Measurements from ENCODE around the gene ARID4A.
"Not testable (repeated sequence)": the region's sequence is repeated elsewhere in the genome, so short reads cannot be mapped to it uniquely, and the experiment has no call there.

Gene ARID4A

DNA sequence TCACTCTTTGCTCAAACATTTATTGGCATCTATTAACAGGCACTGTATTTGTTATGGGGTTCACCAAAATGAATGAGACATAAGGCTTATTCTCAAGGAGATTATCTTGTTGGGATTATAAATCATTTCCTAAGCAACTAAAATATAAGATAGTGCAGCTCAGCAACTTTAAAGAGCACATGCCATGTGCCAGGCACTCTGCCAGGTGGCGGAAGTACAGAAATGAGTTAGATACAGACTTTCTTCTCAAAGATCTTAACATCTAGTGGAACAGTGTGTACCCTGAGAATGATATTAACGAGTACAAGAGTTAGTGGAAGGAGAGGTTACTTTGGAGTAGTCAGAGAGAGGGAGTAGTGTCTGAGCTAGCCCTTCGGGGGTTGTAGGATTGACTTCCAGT is 68.9 kb downstream of the ARID4A start:
- DNase-seq: no peak

GRCh38 chr14:58368956-58369355 is 70.6 kb downstream of the ARID4A start:
- DNase-seq: no peak

DNA sequence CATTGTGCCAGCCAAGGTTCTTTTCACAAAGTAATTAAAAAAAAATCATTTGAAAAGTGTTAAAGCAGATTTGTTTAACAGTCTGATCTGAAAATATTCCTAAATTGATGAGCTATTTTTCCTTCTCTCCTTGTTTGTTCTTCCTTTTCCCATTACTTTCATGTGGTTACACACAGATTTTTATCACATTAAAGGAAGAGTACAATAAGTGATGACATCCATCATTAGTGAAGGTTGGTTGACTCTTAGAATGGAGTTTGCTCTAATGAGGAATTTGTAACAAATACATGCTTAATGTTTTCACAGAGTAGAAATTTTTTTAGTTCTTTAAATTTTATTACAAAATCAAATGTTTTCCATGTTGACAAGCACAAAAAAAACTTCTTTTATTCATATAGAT is 78.4 kb downstream of the ARID4A start:
- no peak for DNase-seq

DNA sequence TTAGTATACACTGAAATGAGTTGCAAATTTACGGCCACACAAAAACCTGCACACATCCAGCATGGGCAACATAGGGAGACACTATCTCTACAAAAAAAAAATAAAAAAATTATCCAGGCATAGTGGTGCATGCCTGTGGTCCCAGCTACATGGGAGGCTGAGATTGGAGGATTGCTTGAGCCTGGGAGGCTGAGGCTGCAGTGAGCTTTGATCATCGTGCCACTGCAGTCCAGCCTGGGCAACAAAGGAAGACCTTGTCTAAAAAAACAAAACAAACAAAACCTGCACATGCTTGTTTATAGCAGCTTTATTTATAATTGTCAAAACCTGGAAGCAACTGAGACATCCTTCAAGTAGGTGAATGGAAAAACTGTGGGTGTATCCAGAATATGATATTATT is 92.5 kb downstream of the ARID4A start:
- no peak for DNase-seq

DNA sequence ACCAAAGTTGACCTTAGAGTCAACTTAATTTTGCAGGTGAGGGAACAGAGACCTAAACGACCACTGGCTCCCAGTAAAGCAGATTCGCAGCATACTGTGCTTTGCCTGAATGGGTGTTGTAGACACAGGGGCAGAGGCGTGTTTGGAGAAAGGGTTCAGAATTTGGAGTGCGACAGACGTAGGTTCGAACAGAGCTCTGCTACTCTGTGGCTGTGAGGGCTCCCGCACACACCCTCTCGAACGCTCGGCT is 97.1 kb downstream of the ARID4A start:
- no peak for DNase-seq

GRCh38 chr14:58395812-58396788 is 97.7 kb downstream of the ARID4A start, which contains the start of gene TOMM20L:
Gene TOMM20L (plus strand): TSS chr14:58395930. CDS start chr14:58395958, 28 bp downstream.
- DNase-seq: no peak

DNA sequence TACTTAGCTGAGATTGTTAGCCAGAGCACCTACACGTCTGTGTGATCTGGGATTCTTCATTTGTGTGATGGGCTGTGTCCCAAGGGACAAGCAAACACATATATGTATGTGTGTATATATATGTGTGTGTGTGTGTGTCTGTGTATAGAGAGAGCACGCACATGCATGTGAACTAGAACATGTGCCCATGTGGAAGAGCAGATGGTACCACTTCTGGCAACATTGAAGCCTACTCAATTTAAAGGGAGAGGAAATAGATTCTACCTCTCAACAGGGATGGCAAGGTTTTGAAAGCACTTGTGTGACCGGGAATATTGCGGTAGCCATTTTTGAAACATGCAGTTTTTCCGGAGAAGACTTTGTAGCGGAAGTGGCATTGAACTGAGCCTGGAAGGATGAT is 98.8 kb downstream of the ARID4A start:
- DNase-seq: no peak

DNA sequence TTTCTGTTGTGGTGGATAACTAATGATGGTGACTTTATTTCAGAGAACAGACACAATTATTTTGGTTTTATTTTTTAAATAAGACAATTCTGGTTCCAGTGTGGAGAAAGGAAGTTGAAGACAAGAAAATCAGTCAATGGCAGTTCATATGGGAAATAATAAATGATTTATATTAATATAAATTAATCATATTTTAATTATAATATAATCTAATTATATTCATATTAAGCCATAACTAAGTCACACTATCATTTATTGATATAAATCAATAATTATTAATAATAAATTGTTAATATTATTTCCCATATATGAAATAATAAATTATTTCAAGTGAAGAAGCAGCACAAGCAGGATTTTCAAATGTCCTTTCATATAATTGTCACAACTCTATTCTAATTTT is 100.1 kb downstream of the ARID4A start:
- DNase-seq: no peak

DNA sequence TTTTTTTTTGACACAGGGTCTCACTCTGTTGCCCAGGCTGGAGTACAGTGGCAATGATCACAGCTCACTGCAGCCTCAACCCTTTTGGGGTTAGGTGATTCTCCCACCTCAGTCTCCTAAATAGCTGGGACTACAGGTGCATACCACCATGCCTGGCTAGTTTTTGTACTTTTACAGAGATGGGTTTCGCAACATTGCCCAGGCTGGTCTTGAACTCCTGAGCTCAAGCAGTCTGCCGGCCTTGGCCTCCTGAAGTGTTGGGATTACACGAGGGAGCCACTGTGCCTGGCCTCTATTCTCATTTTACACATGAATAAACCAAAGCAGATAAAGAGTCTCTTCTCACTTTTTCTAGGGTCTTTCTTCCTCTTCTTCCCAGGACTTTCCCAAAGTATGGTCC is 100.5 kb downstream of the ARID4A start:
- no peak for DNase-seq

- no peak for DNase-seq
Measured at GRCh38 chr14:58401587-58401986, 103.2 kb downstream of the ARID4A start.

DNA sequence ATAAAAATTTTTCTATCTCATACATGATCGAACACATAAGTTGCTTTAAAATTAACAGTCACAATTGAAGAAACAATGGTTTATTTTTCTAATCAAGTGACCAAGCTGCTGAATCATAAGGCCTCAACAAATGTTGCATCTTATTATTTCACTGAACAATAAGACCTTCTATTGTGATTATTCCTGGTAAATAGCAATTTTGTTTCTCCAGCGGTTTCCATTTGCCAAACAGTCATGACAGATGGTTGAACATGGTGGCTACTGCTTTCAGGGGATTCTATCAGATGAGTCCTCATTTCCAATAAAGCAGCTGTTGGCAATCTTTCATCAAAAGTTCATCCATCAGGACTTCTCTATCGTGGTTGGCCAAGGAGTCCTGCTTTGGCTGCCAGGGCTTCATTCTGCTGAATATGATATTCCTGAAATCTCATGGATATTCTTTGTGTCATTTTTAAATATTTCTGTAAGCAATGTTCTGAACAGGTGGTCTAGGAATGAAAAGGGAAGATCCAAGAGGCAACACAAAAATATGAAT is 110.4 kb downstream of the ARID4A start:
- DNase-seq: no peak

DNA sequence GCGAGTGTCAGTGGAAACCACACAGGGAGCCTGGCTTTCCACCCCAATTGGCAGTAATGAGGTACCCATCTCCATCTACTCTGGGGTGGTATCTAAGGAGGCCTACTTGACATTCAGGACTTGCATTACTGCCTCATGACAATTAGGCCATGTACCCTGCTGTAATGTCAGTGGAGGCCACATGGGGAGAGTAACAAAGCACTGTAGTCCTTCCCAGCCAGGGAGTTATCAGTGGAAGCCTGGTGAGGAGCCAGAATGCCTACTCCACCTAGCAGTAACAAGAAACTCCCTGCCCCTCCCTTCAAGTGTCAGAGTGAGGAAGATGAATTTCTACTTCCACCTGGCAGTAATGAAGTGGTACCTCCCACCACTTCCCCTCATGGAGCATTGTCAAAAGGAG is 116.5 kb downstream of the ARID4A start:
- DNase-seq: no peak

DNA sequence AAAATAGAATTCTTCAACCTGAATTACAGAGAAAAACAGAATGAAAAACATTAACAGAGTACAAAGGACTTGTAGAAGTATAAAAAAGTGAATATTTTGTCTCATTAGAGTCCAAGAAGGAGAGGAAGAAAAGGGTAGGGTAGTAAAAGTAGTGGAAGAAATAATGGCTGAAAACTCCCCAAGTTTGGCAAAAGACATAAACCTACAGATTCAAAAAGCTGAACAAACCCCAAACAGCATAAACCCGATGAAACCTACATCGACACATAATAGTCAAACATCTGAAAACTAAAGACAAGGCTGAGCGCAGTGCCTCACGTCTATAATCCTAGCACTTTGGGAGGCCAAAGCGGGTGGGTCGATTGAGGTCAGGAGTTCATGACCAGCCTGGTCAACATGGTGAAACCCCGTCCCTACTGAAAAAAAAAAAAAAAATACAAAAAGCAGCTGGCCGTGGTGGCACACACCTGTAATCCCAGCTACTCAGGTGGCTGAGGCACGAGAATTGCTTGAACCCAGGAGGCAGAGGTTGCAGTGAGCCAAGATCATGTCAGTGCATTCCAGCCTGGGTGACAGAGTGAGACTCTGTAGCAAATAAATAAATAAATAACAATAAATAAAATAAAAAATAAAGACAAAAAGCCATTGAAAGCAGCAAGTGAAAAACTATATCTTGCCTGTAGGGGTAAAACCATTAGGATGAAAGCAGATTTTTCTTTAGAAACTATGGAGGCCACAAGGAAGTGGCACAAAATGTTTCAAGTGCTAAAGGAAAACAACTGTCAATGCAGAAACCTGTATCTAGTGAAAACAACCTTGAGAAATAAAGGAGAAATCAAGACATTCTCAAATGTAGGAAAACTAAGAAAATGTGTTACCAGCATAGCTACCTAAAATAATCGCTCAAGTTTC is 117.5 kb downstream of the ARID4A start:
- no peak for DNase-seq

DNA sequence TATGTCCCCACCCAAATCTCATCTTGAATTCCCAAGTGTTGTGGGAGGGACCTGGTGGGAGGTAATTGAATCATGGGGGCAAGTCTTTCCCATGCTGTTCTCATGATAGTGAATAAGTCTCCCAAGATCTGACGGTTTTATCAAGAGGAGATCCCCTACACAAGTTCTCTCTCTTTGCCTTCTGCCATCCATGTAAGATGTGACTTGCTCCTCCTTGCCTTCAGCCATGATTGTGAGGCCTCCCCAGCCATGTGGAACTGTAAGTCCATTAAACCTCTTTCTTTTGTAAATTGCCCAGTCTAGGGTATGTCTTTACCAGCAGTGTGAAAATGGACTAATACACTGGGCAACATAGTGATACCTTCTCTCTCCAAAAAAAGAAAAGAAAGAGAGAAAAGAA is 118.6 kb downstream of the ARID4A start:
- DNase-seq: not testable (repeated sequence)

All from SW 1271 (cell line).